Measurements from ENCODE around the gene OXT. TPM values are rescaled to one million over a fixed set of nuclear protein-coding genes. Genes with fewer than 3 reads are reported as not detected.

The OXT gene
- total and polyA plus RNA-seq, 4 donors, result 0.32 to 0.33 TPM; not detected in 2

GRCh38 chr20:3101251-3101650 is 29.8 kb downstream of the OXT start:
- Histone ChIP-seq H3K9me3 (ENCODE audit: control insufficient read depth, insufficient read depth, low read length) (no peaks in the 10 kb centered on the region), H3K27me3 (ENCODE audit: control insufficient read depth, insufficient read depth, low read length) (no peaks in the 10 kb centered on the region), H3K27ac (ENCODE audit: low read depth, low read length) (no peak overlapping the region), H3K4me1 (ENCODE audit: control insufficient read depth, insufficient read depth, low read length) (no peaks in the 10 kb centered on the region), H3K4me3 (ENCODE audit: low read depth, low read length) (no peak overlapping the region), H3K36me3 (ENCODE audit: control insufficient read depth, insufficient read depth, low read length) (no peaks in the 10 kb centered on the region)
- DNase-seq (ENCODE audit: low read depth in 4 of 6, low spot score in 6 of 6), result no peak
- WGBS (ENCODE audit: insufficient coverage), result 94% methylated on average over 5 of the region's 6 CpGs

GRCh38 chr20:3101737-3102574 is 30.5 kb downstream of the OXT start:
- H3K27ac ChIP-seq (ENCODE audit: low read depth, low read length), result no peak overlapping the region
- 89% methylated on average over 10 of the region's 21 CpGs for WGBS (ENCODE audit: insufficient coverage)
- no peak for DNase-seq (ENCODE audit: low read depth in 4 of 6, low spot score in 6 of 6)
- no peaks in the 10 kb centered on the region for H3K9me3 ChIP-seq (ENCODE audit: control insufficient read depth, insufficient read depth, low read length)
- peaks cover 5% of the 10 kb centered on the region for H3K36me3 ChIP-seq (ENCODE audit: control insufficient read depth, insufficient read depth, low read length)
- no peak overlapping the region for H3K4me3 ChIP-seq (ENCODE audit: low read depth, low read length)
- H3K27me3 ChIP-seq (ENCODE audit: control insufficient read depth, insufficient read depth, low read length), result no peaks in the 10 kb centered on the region
- H3K4me1 ChIP-seq (ENCODE audit: control insufficient read depth, insufficient read depth, low read length), result peaks cover 5% of the 10 kb centered on the region

GRCh38 chr20:3102575-3103368 is 31.4 kb downstream of the OXT start:
- no peak for DNase-seq (ENCODE audit: low read depth in 4 of 6, low spot score in 6 of 6)
- Histone ChIP-seq H3K27me3 (ENCODE audit: control insufficient read depth, insufficient read depth, low read length) (no peaks in the 10 kb centered on the region), H3K9me3 (ENCODE audit: control insufficient read depth, insufficient read depth, low read length) (no peaks in the 10 kb centered on the region), H3K4me1 (ENCODE audit: control insufficient read depth, insufficient read depth, low read length) (peaks cover 5% of the 10 kb centered on the region), H3K27ac (ENCODE audit: low read depth, low read length) (no peak overlapping the region), H3K4me3 (ENCODE audit: low read depth, low read length) (no peak overlapping the region), H3K36me3 (ENCODE audit: control insufficient read depth, insufficient read depth, low read length) (peaks cover 14% of the 10 kb centered on the region)
- WGBS (ENCODE audit: insufficient coverage), result 86% methylated on average over 6 of the region's 13 CpGs

- Histone ChIP-seq H3K27ac (ENCODE audit: low read depth, low read length) (no peak overlapping the region), H3K4me3 (ENCODE audit: low read depth, low read length) (no peak overlapping the region), H3K4me1 (ENCODE audit: control insufficient read depth, insufficient read depth, low read length) (peaks cover 5% of the 10 kb centered on the region), H3K9me3 (ENCODE audit: control insufficient read depth, insufficient read depth, low read length) (no peaks in the 10 kb centered on the region), H3K36me3 (ENCODE audit: control insufficient read depth, insufficient read depth, low read length) (peaks cover 21% of the 10 kb centered on the region), H3K27me3 (ENCODE audit: control insufficient read depth, insufficient read depth, low read length) (no peaks in the 10 kb centered on the region)
- no CpG with 5 or more reads among the region's 3 CpGs for WGBS (ENCODE audit: insufficient coverage)
- DNase-seq (ENCODE audit: low read depth in 4 of 6, low spot score in 6 of 6), result no peak
Observed at GRCh38 chr20:3103369-3104032, 32.1 kb downstream of the OXT start.

- peaks cover 36% of the 10 kb centered on the region for H3K36me3 ChIP-seq (ENCODE audit: control insufficient read depth, insufficient read depth, low read length)
- no peak for DNase-seq (ENCODE audit: low read depth in 4 of 6, low spot score in 6 of 6)
- no peaks in the 10 kb centered on the region for H3K27me3 ChIP-seq (ENCODE audit: control insufficient read depth, insufficient read depth, low read length)
- H3K4me1 ChIP-seq (ENCODE audit: control insufficient read depth, insufficient read depth, low read length), result peaks cover 5% of the 10 kb centered on the region
- H3K9me3 ChIP-seq (ENCODE audit: control insufficient read depth, insufficient read depth, low read length), result no peaks in the 10 kb centered on the region
- H3K4me3 ChIP-seq (ENCODE audit: low read depth, low read length), result no peak overlapping the region
- H3K27ac ChIP-seq (ENCODE audit: low read depth, low read length), result no peak overlapping the region
- WGBS (ENCODE audit: insufficient coverage), result 96% methylated on average over 10 of the region's 18 CpGs
Observed at GRCh38 chr20:3105256-3106137, 34.1 kb downstream of the OXT start.

- no peak for DNase-seq (ENCODE audit: low read depth in 4 of 6, low spot score in 6 of 6)
- no CpG with 5 or more reads among the region's 3 CpGs for WGBS (ENCODE audit: insufficient coverage)
- no peak overlapping the region for H3K27ac ChIP-seq (ENCODE audit: low read depth, low read length)
- H3K4me3 ChIP-seq (ENCODE audit: low read depth, low read length), result no peak overlapping the region
- peaks cover 42% of the 10 kb centered on the region for H3K36me3 ChIP-seq (ENCODE audit: control insufficient read depth, insufficient read depth, low read length)
- H3K27me3 ChIP-seq (ENCODE audit: control insufficient read depth, insufficient read depth, low read length), result no peaks in the 10 kb centered on the region
- peaks cover 5% of the 10 kb centered on the region for H3K4me1 ChIP-seq (ENCODE audit: control insufficient read depth, insufficient read depth, low read length)
- H3K9me3 ChIP-seq (ENCODE audit: control insufficient read depth, insufficient read depth, low read length), result no peaks in the 10 kb centered on the region
Observed at GRCh38 chr20:3106185-3106584, 34.8 kb downstream of the OXT start.

GRCh38 chr20:3106658-3107463 is 35.4 kb downstream of the OXT start:
- Histone ChIP-seq H3K4me1 (ENCODE audit: control insufficient read depth, insufficient read depth, low read length) (peaks cover 5% of the 10 kb centered on the region), H3K4me3 (ENCODE audit: low read depth, low read length) (no peak overlapping the region), H3K27me3 (ENCODE audit: control insufficient read depth, insufficient read depth, low read length) (no peaks in the 10 kb centered on the region), H3K9me3 (ENCODE audit: control insufficient read depth, insufficient read depth, low read length) (no peaks in the 10 kb centered on the region), H3K36me3 (ENCODE audit: control insufficient read depth, insufficient read depth, low read length) (peaks cover 48% of the 10 kb centered on the region), H3K27ac (ENCODE audit: low read depth, low read length) (no peak overlapping the region)
- no peak for DNase-seq (ENCODE audit: low read depth in 4 of 6, low spot score in 6 of 6)
- 64% methylated on average over 12 of the region's 14 CpGs for WGBS (ENCODE audit: insufficient coverage)

- H3K4me1 ChIP-seq (ENCODE audit: control insufficient read depth, insufficient read depth, low read length), result peaks cover 5% of the 10 kb centered on the region
Observed at GRCh38 chr20:3107464-3108025, 36.1 kb downstream of the OXT start.

More at GRCh38 chr20:3107464-3108025, 36.1 kb downstream of the OXT start:
- no peak overlapping the region for H3K4me3 ChIP-seq (ENCODE audit: low read depth, low read length)
- 85% methylated on average over 9 of the region's 12 CpGs for WGBS (ENCODE audit: insufficient coverage)
- H3K27me3 ChIP-seq (ENCODE audit: control insufficient read depth, insufficient read depth, low read length), result no peaks in the 10 kb centered on the region
- no peaks in the 10 kb centered on the region for H3K9me3 ChIP-seq (ENCODE audit: control insufficient read depth, insufficient read depth, low read length)
- no peak for DNase-seq (ENCODE audit: low read depth in 4 of 6, low spot score in 6 of 6)
- peaks cover 51% of the 10 kb centered on the region for H3K36me3 ChIP-seq (ENCODE audit: control insufficient read depth, insufficient read depth, low read length)
- no peak overlapping the region for H3K27ac ChIP-seq (ENCODE audit: low read depth, low read length)
